ENCODE results near the gene TRIM47.

GRCh38 chr17:75876190-75876937 is 2.0 kb downstream of the TRIM47 start:
- TF ChIP-seq CTCF (IDR thresholded peaks at IDR 0.05) = no peak
- no peak for TF ChIP-seq REST (IDR thresholded peaks at IDR 0.05; ENCODE audit: insufficient read depth in 1 of 2, low read depth in 2 of 2, low read length in 1 of 2)
- TF ChIP-seq POLR2AphosphoS5 (IDR thresholded peaks at IDR 0.05; ENCODE audit: low read depth, low read length) = no peak
- 0 out of 2 replicates have a peak, but pooled peaks have one; percentile 33 for TF ChIP-seq SIN3A (IDR thresholded peaks at IDR 0.05; ENCODE audit: borderline replicate concordance, insufficient read depth, low read depth, low read length)
